ENCODE results near the gene SELENOW. TPM values are rescaled to one million over a fixed set of nuclear protein-coding genes. Genes with fewer than 3 reads are reported as not detected.
"Not testable (repeated sequence)": the region's sequence is repeated elsewhere in the genome, so short reads cannot be mapped to it uniquely, and the experiment has no call there.

The SELENOW gene
- total RNA-seq, 2 donors from 2014 or later: 1,458 to 1,507 TPM

DNA sequence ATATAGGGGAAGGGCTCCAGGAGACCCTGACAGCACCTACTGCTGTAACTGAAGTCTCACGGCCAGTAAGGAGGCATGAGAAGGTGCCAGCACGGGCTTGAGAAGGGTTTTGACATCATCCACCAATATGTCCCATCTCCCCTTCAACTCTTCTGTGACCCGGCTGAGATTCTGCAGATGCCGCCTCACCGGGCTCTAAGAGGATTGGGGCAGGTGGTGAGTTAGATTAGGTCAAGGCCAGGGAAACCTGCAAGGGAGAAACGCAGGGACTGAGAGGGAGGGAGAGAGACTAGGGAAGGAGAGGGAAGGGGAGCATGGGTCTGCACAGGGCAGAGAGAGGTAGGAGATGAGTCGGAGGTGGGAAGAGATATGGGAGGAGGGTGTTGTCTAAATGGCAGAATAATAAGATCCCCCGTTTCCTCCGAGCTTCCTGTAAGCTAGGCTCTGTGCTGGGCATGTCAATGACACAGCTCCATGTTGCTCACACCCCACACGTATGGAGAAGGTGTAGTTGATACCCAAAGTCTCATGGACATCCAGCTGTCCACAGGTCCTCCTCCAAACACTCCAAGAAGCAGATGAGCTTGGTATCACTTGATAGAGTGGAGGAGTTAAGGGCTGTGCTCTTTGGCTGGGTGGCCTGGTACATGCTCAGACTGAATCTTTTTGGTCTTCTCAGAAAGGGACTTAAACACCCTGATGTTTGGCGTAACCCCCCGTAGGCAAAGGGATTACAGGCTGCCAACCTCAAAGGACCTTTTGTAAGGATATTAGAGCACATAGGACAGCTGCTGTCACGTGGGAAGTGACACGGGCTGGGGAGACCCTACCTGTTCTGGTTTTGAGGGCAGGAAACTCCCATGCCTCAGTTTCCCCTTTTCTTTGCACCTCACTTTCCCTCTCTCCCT, 19.7 kb downstream of the SELENOW start:
- TF ChIP-seq, protein P1, sequence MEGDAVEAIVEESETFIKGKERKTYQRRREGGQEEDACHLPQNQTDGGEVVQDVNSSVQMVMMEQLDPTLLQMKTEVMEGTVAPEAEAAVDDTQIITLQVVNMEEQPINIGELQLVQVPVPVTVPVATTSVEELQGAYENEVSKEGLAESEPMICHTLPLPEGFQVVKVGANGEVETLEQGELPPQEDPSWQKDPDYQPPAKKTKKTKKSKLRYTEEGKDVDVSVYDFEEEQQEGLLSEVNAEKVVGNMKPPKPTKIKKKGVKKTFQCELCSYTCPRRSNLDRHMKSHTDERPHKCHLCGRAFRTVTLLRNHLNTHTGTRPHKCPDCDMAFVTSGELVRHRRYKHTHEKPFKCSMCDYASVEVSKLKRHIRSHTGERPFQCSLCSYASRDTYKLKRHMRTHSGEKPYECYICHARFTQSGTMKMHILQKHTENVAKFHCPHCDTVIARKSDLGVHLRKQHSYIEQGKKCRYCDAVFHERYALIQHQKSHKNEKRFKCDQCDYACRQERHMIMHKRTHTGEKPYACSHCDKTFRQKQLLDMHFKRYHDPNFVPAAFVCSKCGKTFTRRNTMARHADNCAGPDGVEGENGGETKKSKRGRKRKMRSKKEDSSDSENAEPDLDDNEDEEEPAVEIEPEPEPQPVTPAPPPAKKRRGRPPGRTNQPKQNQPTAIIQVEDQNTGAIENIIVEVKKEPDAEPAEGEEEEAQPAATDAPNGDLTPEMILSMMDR (IDR thresholded peaks at IDR 0.05): no peak
- Histone ChIP-seq H3K27me3 (no peaks in the 10 kb centered on the region), H3K9me3 (no peaks in the 10 kb centered on the region)

DNA sequence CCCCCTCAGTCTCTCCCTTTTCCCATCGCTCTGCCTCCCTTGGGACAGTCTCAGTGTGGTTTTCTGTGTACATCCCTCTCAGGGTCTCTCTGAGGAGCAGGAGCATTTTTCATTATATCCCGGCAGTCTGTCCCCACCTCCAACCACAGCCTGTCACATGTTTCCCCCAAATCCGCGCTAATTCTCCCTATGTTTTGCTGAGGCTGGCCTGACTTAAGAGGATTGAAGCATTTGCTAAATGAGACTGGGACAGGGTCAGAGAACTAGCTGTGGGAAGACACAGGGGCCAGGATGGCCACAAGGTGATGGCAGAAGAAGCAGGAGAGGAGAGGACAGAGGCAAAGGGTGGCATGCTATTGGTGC, 20.4 kb downstream of the SELENOW start:
- TF ChIP-seq, protein P1 (IDR thresholded peaks at IDR 0.05): no peak
- Histone ChIP-seq H3K4me3 (no peak overlapping the region), H3K4me1 (no peaks in the 10 kb centered on the region), H3K9me3 (no peaks in the 10 kb centered on the region), H3K27me3 (no peaks in the 10 kb centered on the region), H3K36me3 (no peaks in the 10 kb centered on the region), H3K27ac (no peak overlapping the region)
- DNase-seq (ENCODE audit: low spot score): no peak

More for the DNA sequence above, 19.7 kb downstream of the SELENOW start:
- Histone ChIP-seq H3K36me3 (no peaks in the 10 kb centered on the region), H3K4me1 (no peaks in the 10 kb centered on the region), H3K4me3 (no peak overlapping the region), H3K27ac (no peak overlapping the region)
- no peak for DNase-seq (ENCODE audit: low spot score)

DNA sequence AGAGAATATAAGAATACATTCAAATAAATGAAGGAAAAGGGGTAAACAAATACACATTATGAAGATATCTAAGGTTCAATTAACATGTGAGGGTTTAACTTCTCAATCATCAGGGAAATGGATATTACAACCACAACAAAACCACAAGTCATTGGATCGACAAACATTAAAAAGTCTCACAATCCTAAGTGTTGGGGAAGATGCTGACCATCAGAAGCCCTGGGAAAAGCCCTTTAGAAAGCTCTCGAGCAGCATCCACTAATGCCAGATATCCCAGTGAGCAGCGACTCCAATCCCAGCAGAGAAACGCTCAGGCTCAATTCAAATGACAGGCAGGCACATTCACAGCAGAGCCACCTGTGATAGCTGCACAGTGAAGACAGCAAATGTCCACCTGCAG, 22.8 kb downstream of the SELENOW start:
- Histone ChIP-seq H3K27me3 (no peaks in the 10 kb centered on the region), H3K36me3 (no peaks in the 10 kb centered on the region), H3K4me3 (no peak overlapping the region), H3K4me1 (no peaks in the 10 kb centered on the region), H3K27ac (no peak overlapping the region), H3K9me3 (no peaks in the 10 kb centered on the region)
- TF ChIP-seq, protein P1 (IDR thresholded peaks at IDR 0.05): no peak
- no peak for DNase-seq (ENCODE audit: low spot score)

DNA sequence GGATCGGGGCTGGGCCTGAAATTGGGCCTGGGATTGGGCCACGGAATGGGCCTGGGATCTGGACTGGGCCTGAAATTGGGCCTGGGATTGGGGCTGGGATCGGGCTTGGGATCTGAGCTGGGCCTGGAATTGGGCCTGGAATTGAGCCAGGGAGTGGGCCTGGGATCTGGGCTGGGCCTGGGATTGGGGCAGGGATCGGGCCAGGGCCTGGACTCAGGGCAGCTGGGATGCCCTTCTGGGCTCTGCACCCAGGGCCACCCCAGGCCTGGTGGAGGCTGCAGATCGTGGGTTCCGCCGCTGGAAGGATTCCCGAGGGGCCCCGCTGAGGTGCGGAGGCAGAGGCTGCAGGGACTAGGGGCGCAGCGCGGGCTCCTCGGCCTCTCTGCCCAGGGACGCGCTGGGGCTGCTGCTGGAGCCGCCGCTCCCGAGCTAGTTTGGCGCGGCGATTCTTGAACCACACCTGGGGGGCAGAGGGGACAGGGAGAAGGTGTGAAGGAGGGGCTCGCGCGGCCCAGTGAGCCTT, 24.1 kb downstream of the SELENOW start:
- DNase-seq (ENCODE audit: low spot score): no peak
- Histone ChIP-seq H3K36me3 (no peaks in the 10 kb centered on the region), H3K4me1 (no peaks in the 10 kb centered on the region), H3K9me3 (no peaks in the 10 kb centered on the region), H3K4me3 (no peak overlapping the region), H3K27ac (no peak overlapping the region), H3K27me3 (no peaks in the 10 kb centered on the region)
- TF ChIP-seq, protein P1 (IDR thresholded peaks at IDR 0.05): no peak

DNA sequence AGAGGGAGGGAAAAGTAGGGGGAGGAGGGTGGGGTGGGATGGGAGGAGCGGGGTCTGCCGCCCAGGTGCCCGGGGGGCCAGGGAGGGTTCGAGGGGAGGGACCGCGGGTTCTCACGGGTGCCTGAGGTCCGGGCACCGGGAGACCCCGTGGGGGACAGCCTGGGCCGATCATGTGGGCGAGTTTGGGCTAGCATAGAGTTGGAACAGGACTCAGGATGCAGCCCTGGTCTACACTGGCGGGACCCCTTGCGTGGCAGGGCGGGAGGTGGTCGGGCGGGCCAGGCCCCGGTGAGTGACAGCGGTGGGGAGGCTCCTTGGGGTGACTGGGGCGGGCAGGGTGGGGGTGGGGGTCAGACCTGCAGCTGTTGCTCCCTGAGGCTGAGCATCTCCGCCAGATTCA, 24.6 kb downstream of the SELENOW start:
- H3K36me3 ChIP-seq; DNase-seq (ENCODE audit: low spot score); H3K4me1 ChIP-seq; H3K9me3 ChIP-seq; H3K4me3 ChIP-seq; H3K27me3 ChIP-seq; H3K27ac ChIP-seq: not testable (repeated sequence)

DNA sequence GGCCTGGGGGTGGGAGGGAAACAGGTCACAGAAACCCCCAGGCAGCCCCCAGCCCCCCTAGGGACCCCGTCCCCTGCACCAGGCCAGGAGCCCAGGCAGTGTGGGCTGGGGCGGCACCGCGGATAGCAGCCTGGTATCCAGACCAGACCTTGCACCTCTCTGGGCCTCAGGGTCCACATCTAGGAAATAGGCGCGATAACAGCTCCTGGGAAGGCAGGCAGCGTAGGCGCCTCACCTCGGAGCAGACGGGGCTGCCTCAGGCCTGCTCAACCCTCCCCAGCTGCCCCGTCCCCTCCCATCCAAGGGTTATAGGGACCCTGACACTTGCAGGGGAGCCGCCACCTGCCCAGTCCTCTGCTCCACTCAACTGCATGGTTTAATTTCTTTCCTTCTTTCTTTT, 25.2 kb downstream of the SELENOW start:
- H3K27ac ChIP-seq; H3K27me3 ChIP-seq; H3K4me3 ChIP-seq; DNase-seq (ENCODE audit: low spot score); H3K36me3 ChIP-seq; H3K4me1 ChIP-seq; H3K9me3 ChIP-seq: not testable (repeated sequence)

DNA sequence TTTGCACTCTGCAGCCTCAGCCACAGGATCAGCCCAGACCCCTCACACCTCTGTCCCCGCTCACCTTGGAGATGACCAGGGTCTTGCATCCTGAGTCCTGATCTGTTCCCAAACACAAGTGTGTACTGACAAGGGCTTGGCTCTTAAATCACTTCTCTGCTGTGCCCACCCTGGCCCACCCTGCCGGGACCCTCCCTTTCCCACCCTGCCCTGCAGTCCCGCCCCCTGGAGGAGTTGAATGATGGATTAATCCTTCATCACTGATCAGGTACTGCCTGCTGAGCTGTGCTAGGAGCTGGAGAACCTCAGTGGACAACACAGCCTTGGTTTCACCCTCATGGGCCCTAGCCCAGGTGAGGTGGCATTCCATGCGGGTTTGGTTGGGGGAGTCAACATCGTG, 25.9 kb downstream of the SELENOW start, which contains the start of gene TPRX1:
TSS of gene TPRX1 (minus strand) at position 101 of the 400 bp plus-strand sequence. CDS start at position 89, 12 bp downstream.
- H3K36me3 ChIP-seq; DNase-seq (ENCODE audit: low spot score); H3K4me1 ChIP-seq; H3K27me3 ChIP-seq; H3K27ac ChIP-seq; H3K9me3 ChIP-seq; H3K4me3 ChIP-seq: not testable (repeated sequence)

Measured in right atrium auricular region (tissue), 2 donors.